Activated T-helper 1 cell treated with Interleukin-2 at 50 U/mL for 16 hours (primary cell): ENCODE results near the gene LIF.

Source experiments
- DNase-seq: peaks from one replicate; pipeline ENCODE4 v3.0.0-alpha.2; 2020; ENCODE audit warnings: low read depth

The LIF gene

DNA sequence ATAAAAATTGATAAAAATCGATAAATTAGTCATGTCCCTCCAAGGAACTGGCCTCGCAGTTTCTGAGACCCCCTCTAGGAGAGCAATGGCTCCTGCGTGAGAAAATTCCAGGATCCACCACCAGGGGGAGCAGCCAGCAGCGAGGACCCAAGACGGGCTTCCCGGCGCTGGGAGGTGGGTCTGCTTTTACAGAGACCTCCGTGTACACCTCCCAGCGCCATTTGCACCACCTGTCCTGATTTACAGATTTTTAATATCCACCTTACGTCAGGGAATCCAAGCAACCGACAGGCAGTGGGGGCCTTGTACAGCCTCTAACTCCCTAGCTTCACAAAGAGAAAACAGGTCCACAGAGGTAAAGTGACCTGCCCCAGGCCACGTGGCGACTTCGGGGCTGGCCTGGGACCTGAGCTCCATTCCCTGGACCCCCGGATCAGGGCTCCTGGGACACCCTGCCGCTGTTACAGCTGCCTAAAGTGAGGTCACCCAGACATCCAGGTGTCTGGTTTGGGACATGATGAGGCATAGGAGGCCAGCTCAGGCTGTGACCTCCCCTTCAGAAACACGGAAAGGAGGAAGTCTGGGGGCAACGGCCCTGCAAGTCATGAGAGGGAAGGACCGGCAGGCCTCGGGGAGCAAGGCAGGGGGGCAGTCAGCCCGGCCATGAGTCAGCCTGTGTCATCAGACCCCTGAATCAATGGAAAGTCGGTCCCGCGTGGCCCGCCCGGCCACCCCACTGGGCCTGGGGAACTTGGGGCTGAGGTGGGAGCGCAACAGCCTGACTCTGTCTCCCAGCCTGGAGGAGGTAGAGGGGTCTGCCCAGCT is 16.6 kb upstream of the LIF start:
- DNase-seq, result peak; percentile 64

DNA sequence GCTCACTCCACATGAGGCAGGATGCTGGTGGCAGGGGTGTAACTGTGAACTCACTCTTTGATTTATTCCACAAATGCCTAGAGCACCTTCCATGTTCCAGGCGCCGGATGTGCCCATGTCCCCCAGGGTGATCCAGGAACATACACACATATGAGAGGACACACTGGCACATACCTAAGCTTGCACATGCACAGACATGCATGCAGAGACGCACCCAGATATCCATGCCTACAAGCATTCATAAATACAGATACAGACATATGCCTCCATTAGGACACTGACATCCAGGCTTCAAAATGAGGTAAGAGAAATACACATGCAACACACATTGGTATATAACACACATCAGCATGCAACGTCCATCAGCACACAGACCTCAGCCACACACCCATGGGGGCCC is 15.6 kb upstream of the LIF start:
- DNase-seq, result no peak

DNA sequence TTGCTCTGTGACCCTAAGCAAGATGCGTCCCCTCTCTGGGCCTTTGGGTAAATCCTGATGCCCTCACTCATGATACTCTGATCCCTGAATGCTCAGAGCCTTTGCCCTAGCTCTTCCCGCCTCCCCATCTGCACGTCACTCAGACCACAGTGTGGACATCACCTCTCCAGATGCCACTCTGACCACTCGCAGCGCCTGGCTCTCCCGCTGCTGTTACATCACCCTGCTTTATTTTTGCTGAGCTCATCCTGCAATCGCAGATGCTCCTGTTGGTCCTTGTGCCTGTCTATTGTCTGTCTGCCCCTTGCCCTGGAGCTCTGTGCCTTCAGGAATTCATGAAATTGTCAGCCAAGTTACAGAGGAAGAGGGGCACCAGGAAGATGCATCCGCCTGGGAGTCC is 14.6 kb upstream of the LIF start:
- DNase-seq, result no peak

DNA sequence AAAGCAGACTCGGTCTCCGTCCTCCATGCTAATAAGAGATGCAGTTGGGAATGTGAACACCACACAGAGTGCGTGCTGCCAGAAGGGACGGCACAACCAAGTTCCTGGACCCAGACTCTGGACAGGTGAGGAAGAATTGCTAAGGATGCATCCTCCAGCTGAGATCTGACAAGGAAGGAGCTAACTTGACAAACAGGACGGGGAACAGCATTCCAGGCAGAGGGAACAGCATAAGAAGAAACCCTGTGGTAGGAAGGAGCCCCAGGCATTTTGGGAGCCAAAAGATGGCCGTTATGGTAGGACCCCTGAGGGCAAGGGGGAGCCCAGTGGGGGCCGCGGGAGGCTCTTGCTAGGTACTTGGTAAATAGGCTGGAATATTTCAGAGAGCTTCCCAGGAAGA is 14.1 kb upstream of the LIF start:
- DNase-seq, result no peak

DNA sequence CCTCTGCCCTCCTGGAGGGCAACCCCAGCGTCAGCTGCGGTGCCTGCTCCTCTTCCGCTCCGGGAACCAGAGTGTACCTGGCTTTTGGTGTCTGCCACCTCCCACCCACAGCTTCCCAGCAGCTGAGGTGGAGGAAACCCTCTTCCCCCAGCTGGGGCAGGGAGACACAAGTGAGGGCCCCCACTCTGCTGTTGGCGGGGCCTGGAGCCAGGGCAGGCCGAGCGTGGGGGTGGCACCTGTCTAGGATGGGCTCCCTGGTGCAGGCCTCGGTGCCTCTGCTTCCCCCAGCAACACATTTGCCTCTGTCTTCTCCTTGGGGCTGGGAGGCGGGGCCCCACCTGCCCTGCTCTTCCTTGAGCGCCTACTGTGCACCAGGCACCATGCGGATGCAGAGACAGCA is 13.7 kb upstream of the LIF start:
- DNase-seq, result no peak

DNA sequence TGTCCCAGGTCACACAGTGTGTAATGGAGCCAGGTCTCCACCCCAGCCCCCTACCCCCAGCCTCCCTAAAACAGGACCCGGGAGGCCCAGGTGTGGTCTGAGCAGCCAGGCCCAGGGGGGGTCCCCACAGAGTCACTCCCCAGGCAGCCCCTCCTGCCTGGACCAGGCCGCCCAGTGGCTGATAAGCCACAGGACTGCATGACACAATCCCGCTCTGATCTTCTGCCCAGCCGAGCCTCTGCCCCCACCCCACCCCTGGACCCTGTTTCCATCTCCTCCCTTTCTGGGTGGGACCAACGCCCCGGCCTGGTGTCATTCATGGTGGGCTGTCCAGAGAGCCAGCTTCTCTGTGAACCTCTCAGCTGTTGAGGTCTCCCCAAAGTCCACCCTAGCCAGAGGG is 7.8 kb upstream of the LIF start:
- no peak for DNase-seq

DNA sequence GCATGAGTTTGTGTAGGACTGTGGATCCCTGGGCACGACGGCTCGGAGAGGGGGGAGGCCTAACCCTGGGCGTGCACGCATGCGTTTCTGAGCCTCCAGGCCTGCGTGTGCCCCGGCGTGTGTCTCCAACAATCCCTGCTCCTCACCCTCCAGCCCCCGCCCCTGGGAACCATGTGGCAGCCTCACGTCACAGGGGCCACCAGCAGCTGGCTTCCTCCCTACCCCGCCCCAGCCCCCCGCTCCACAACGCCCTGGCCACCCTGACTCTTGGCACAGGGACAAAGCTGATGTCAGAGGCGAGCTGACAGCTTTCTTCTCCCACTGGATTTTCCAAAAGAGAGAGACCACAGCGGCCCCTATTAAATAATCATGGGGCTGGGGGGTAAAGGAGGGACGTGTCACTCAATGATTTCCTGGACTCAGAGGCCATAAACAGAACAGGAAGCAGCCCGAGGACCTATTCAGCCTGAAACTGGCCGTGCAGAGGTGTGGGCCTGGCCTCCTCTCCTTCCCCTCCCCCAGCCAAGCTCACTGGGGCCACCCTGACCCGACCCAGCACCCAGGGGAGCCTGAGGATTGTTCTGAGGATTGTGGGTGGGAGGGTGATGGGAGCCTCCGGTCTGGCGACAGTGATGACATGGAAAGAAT is 6.8 kb upstream of the LIF start:
- DNase-seq, result no peak

DNA sequence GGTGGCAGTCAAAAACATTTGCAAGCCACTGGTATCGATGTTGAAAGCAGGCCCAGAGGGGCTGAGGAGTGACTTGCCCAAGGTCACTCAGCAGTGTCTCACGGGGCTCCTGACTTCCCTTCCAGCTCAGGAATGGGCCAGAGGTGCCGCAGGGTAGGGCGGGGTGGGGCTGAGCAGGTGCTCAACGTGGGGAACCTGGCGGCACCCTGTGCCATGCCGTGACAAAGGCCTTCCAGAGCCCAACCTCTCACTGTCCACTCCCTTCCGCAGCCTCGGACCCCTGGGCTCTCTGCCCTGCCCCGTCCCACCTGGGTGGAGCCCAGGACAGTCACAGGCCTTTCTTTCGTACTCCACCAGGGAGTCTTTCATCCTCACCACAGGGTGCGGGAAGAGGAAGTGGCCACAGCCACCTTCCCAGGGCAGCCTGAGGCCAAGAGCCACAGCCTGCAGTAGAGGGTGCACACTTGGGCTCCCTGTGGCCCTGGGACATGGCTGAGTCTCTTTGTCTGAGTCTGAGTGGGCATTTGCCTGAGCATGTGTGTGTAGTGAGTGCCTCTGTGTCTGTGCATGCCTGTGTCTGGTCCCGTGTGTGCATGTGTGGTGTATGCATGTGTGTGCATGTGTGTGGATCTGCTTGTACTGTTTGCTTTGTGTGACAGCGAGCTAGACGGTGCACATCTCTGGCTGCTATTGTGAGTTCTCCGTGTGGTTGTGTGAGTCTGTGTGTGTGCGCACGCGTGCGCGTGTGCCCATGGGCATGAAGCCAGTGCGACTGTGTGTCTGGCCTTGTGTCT is 6.0 kb upstream of the LIF start:
- no peak for DNase-seq

DNA sequence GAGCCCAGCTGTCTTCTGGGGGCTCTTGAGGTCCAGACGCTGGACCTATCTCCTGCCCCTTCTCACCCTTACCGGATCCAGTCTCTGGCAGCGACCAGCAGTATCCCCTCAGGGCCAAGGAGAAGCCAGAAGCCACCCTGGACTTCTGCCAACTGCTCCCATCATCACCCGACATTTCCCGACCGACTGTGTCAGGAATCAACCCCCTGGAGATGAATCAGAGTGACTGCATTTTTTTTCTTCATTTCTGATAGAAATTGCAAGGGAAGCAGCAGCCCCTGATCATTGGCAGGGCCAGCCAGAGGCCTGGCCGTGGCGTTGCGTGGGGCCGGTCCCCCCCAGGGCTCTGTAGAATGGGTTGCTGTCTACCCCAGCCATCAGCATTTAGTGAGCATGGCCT is 5.2 kb upstream of the LIF start:
- no peak for DNase-seq

DNA sequence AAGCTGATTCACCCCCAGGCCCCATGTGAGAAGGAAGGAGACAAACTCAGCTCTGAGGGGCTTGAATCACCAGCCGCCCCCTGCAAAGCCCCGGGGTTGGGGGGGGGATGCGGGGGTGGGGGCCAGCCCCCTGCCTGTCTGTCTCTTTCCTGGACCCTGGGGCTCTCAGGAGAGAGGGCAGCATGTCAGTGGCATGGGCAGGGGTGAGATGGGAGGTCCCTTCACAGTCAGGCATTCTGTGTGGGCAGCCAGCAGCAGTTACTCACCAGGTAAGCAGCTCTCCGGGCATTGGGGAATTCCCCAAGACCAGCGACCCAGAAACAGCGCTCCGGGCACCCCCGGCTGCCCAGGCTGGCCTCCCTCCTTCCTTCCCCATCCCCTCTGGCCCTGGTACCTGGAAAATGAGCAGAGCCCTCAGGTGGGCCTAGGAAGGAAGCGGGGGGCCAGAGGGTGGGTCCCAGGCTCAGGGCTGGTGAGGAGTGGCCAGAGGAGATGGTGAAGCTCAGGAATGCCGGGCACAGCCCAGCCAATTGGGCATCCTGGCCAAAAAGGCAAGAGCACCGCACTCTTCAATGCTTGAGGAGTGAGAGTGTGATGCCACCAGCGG is 4.2 kb upstream of the LIF start:
- DNase-seq, result no peak

DNA sequence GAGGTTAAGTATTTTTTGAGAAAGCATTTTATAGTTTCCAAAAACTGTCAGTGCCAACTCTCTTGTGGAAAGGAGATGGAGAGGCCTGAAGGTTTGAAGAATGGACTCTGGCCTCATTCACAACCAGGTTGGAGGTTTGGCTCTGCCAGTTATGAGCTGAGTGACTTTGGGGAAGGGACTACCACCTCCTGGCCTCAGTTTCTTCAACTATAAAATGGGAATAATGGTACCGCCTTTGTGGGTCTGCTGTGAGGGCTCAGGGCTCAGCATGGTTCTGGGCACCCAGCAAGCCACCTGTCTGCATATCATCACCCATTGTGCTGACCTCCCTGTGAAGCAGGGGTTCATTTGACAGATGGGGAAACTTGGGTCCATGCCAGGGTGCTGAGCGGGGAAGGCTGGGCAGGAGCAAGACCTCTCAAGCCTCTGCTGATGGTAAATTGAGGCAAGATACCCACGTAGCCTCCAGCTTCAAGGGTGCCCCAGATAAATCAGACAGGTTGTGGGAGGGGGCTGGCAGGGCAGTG is 3.5 kb upstream of the LIF start:
- no peak for DNase-seq

DNA sequence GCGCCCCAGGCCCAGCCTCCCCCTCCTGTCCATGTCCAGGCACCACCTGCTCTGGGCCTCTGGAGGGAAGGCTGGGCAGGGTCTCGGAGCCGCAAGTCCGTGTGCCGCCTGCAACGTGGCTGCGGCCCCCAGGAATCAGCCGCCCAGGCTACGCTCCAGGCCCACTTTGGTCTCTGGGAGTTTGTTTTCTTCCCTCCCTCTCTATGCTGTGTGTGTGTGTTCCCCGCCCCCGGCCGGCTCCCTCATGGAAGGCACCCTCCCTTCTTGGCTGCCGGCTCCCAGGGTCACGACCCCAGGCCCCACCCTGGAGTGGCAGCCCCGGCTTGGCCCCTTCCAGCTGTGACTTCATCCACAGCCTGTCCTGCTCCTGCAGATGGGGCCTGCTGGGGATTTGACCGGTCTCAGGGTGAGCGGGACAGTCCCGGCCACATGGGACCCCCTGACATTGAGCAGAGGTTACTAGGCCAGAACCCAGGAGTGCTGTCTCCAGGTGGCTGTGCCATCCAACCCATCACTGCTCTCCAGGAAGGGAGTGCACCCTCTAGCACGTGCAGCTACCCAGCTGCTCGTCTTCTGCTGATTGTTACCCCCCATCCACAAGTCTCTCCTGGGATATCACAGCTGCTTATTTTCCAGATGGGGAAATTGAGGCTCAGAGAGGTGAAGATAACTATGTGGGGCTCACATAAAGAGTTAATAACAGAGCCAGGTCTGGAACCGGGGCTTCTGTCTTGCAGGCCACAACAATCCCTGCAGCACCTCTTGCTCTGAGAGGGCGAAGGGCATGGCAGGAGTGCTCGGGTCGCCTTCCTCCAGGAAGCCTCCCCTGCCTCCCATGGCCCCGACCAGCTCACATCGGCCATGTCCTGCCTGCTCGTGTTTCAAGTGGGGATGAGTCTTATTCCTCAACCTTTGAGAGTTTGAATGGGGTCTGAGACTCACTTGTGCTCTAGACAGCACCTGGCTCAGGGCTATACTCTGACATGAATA is 2.8 kb upstream of the LIF start:
- no peak for DNase-seq

DNA sequence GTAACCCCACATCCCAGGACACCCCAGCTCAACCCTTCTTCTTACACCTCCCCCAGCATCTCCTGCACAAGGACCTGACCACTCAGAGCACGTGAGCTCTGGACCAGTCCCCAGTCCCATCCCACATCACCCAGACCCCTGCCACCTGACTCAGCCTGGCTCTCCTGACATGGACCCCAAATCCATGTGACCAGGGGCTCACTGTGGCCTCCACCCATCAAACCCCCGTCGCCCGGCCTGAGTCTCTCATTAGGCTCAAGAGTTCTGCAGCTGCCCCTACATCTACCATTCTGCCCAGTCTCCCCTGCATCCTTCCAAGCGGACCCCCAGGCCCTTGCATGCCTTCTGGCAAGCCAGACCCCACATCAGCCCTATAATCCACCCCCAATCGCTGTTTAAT is 1.9 kb upstream of the LIF start:
- no peak for DNase-seq

DNA sequence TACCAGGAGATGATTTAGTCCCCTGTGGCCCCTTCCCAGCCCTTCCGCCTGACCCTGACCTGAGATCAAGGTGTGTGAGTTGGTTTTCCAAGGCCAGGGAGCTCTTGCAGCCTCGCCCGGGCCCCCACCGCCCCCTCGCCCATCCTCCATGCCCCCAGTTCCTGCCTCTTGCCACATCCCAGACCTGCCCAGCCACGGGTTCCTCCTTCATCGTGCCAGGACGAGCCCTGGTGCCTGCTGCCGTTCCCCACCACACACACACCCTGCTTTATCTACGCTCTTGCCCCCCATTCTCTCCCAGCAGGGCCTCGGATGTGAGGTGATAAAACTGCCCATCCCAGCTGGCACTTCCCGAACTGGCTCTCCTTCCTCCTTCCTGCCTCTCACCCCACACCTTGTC is 1.4 kb upstream of the LIF start:
- no peak for DNase-seq

DNA sequence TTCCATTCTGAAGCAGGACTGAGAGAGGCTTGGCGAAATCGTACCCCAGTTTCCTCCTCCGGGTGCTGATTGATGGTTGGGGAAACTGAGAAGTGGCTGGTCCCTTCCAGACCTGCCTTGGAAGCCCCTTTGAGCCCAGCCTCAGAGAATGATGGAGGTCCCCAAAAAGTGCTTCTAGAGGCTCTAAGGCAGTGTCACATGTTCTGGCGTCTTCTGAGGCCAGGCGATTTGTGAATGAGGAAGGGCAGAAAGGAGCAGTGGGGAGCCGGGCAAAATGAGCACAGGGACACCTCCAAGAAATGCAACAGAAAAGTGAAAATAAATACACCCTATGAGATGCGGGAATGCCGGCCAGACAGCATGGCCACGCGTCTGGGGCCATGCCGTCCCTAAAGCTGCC is 1.0 kb upstream of the LIF start:
- DNase-seq, result no peak

DNA sequence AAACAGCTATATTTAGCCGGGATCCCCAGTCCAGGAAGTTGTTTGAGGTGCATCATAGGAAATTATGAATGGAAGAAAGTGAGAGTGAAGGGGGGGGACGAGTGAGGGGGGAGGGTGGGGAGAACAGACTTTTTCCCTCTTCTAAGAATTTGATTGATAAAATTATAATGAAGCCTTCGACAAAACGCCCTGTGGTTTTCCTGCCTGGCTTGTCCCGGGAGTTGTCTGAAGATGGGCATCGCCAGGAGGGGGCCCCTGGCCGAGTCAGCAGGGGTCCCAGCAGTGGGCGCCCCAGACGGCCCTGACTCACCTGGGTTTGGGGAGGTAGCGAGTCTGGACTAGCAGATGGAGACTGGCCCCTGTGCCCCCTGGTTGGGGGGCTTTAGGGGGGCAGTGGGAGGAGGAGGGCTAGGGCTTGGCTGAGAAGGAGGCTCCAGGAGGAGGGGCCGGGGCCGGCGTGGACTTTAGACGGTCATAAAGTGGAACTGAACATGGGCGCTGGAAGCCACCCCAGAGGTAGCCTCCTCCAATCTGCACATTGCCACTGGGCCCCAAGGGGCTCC is 336 bp upstream of the LIF start:
- no peak for DNase-seq

DNA sequence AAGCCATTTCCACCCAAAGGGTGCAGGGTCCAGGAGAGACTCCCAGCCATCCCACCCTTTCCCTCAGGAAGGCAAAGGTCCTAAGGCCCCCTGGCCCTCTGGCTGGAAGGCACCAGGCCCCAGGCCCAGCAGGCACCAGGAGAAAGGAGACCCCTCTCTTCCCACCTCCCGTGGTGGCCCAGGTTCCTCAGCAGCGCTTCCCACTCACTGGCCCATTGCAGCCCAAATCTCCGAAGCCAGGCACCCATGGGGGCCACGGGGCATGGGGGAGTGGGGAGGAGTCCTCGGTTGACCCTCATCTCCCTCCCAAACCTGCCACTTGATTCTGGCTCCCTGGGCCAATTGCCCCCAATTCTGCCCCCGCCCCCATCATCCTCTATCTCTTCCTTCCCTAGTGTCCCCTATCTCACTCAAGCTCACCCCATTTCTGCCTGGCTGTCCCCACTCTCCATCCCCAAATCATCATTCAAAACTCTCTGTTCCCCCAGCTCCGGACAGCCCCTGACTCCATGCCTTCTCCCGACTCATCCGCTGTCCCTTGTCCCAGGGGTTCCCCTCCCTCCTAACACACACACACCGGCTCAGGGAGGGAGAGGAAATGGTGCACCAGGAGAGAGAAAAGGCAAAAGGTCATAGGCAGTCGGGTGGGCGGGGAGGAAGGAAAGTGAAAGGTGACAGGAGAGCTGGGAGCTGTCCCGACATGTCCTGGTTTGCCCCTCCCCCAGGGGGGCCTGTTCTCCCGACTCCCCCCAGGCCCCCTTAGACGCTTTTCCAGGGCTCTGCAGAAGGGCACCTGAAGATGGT is 1.2 kb downstream of the LIF start:
- no peak for DNase-seq

DNA sequence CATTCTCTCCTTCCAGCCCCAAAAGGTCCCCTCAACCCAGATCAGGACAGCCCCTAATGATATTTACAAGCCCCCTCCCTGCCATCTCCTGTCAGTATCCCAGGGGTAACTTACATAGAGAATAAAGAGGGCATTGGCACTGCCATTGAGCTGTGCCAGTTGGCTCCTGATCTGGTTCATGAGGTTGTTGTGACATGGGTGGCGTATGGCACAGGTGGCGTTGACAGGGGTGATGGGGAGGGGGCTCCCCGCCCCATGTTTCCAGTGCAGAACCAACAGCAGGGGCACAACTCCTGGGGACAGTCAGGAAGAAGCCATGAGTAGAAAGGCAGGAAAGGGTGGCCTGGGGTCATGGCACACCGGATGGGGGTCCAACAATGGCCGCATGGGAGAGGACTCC is 1.9 kb downstream of the LIF start:
- DNase-seq, result no peak

DNA sequence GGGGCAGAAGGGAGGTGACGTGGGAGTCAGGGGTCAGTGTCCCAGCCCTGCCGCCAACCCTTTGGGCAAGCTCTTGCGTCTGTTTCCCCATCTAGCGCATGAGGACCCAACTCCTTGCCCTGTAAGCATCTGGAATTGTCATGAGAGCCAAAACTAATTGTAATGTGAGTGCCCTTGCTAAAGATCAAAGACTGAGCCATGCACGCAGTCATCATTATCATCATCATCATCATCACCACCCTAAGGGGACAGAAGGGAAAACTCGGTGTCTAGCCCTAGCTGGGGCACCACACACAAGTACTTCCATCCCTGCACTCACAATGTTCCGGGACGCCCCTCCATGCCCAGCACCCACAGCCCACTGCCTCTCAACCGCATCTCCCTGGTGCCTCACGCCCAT is 2.5 kb downstream of the LIF start:
- DNase-seq, result no peak

DNA sequence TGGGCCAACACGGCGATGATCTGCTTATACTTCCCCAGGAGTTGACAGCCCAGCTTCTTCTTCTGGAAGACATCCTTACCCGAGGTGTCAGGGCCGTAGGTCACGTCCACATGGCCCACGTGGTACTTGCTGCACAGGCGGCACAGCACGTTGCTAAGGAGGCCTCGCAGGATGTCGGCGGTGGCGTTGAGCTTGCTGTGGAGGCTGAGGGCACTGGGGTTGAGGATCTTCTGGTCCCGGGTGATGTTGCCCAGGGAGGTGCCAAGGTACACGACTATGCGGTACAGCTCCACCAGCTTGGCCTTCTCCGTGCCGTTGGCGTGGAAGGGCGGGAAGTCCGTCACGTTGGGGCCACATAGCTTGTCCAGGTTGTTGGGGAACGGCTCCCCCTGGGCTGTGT is 2.9 kb downstream of the LIF start:
- no peak for DNase-seq
